GM19099 (cell line): ENCODE results near the gene CEACAM1.

Experiments
- POLR2A ChIP-seq: IDR thresholded peaks from 3 replicates; pipeline ENCODE4 v1.6.1; 2011; ENCODE audit warnings: low read depth; ENCODE audit not compliant: insufficient read length; ENCODE audit errors: extremely low read depth

Gene CEACAM1

GRCh38 chr19:42528354-42529247 lies at the start of gene CEACAM1:
CEACAM1 (minus strand) TSS chr19:42528481; CDS start chr19:42528374, 107 bp downstream.
- peak; percentile 46 for TF ChIP-seq POLR2A

GRCh38 chr19:42577016-42577415 lies 48.7 kb upstream of the CEACAM1 start:
- no peak for TF ChIP-seq POLR2A

GRCh38 chr19:42576241-42576640 lies 48.0 kb upstream of the CEACAM1 start:
- TF ChIP-seq POLR2A: no peak

DNA sequence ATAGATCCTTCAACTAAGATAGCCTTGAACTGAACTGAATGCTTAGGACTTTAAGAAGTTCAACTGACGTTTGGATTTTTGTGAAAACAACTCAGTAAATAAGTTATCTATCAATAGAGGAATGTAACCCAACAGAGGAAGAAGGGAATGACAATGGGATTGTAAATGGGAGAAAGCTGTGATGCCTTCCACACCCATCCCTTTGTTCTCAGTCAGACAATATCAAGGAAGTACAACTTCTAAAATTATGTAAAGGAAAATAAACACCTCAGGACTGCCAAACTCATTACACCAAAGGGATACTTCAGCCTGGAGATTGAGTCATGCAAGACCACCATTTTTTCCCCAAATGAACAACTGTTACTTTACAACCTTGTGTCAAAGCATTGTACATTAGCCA lies 45.4 kb upstream of the CEACAM1 start:
- TF ChIP-seq POLR2A: no peak

DNA sequence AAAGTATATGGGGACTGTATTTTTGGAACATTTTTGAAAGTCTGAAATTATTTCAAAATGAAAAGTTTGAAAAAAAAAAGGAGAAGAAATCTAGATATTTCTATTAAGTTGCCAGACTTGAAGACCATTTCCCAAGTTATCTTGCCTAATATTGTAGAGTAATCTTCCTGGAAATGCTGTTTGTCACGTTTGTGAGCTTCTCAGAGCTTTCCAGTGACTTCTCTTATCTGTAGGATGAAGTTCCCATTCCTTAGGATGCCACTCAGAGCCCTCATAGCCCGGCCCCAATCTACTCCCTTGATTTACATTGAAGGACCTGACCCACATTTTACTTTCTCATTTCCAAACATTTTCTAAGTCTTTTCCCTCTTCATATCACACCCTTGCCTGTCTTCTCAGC lies 42.8 kb upstream of the CEACAM1 start:
- no peak for TF ChIP-seq POLR2A

GRCh38 chr19:42569193-42569592 lies 40.9 kb upstream of the CEACAM1 start:
- no peak for TF ChIP-seq POLR2A

DNA sequence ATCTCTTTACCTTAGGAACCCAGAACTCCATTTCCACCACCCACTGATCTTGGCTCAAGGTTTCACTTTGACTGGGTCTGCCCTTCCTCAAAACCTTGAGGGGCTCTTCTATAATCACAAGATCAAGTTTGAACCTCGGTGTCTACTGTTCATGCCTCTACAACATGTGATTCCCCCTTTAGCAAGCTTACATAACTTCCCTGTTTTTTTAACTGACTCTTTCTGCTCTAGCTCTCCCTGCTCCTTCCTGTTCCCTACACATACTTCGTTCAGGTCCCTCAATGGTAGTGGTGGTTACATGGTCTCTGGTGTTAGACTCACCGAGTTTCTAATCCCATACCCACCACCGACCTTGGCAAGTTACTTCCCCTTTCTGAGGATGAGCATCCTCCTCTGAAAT lies 39.7 kb upstream of the CEACAM1 start:
- TF ChIP-seq POLR2A: no peak

DNA sequence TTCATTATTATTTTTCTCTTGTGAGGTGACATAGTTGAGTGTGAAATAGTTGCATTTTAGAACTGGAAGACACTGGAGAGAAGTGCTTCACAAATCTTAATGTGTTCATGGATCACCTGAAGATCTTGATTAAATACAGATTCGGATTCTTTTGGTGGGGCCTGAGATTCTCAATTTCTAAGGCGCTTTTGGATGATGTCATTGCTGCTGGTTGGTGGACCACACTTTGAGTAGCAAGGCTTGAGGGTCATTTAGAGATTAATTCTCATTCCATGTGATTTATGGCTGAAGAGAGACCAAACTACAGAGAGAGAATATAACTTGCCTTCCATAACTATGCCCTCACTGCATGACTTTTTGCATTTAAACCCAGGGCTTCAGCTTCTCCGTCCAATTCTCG lies 39.3 kb upstream of the CEACAM1 start:
- no peak for TF ChIP-seq POLR2A

- TF ChIP-seq POLR2A: no peak
These were observed 35.3 kb upstream of the CEACAM1 start for GRCh38 chr19:42563352-42564210.

- no peak for TF ChIP-seq POLR2A
These were observed 33.2 kb upstream of the CEACAM1 start for GRCh38 chr19:42561512-42561911.

- no peak for TF ChIP-seq POLR2A
These were observed 32.5 kb upstream of the CEACAM1 start for GRCh38 chr19:42560731-42561130.

- no peak for TF ChIP-seq POLR2A
These were observed 30.3 kb upstream of the CEACAM1 start for GRCh38 chr19:42558450-42559150.

- no peak for TF ChIP-seq POLR2A
These were observed 27.5 kb upstream of the CEACAM1 start for GRCh38 chr19:42555801-42556200.

DNA sequence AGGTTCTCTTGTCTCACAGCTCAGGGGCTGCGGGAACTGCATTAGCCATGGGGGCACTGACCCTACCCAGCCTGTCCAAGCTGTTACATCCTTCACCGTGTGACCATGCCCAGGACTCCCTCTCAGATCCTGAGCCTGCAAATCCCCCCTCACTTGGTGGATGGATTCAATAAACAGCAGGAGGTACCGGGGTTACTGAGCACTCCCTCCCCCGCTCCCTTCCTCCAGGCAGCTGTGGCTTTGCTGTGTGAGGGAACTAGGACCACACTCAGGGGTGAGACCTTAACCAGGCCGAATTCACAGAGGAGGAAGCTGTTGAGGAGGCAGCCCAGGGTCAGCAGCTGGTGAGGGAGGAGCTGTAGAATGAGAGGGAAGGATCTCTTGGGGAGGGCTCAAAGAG lies 27.0 kb upstream of the CEACAM1 start:
- no peak for TF ChIP-seq POLR2A

DNA sequence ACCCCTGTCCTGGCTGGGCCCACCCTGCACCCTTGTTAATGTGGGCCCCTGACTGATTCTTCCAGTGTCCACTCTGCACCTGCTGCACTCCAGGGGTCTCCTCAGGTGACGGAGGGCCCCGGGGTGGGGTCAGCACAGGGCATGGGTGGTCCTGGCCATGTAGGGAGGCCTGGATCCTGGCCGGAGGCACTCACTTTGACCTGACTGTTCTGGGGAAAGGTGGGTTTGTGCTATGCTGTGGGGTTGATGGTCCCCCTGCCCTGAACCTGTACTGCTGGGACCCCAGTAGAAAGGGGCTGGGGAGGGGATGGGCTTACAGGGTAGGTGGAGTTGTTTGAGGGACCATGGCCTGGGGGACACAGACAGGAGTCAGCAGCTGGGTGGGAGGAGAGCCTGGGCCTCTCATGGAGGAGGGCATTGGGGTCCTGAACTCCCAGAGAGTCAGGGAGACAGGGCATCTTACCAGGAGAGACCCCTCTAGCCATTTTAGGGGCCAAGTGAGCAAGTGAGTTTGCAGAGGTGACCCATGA lies 25.8 kb upstream of the CEACAM1 start:
- TF ChIP-seq POLR2A: no peak

- TF ChIP-seq POLR2A: no peak
These were observed 25.2 kb upstream of the CEACAM1 start for GRCh38 chr19:42553292-42554045.
